ENCODE data around the gene AFDN.
A peak's percentile ranks its signal among the peaks of the same experiment; 100 is the strongest.
"Not testable (repeated sequence)": the region's sequence is repeated elsewhere in the genome, so short reads cannot be mapped to it uniquely, and the experiment has no call there.

The AFDN gene

DNA sequence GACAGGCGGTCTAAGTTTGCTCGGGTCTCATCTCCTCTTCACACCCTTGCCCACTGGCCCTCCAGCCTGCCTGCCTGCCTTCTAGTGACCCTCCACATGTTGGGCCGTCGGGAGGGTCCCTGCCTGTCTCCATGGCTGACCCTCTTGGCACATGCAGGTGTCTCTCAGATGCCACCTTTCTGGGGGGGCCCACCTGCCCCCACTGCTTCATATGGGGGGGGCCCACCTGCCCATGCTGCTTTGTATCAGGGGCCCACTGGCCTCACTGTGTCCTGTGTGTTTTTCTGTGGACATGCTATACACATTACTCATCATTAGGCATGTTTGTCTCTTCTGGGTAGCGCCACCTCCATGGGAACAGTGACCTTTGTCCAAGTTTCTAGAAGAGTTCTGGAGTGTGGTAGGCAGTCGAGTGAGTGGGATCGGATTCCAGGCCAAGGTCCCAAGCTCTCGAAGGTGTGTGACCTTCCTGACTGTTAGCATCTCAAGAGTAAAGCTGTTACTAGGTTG is 130.3 kb downstream of the AFDN start:
- peak; percentile 23 for DNase-seq

DNA sequence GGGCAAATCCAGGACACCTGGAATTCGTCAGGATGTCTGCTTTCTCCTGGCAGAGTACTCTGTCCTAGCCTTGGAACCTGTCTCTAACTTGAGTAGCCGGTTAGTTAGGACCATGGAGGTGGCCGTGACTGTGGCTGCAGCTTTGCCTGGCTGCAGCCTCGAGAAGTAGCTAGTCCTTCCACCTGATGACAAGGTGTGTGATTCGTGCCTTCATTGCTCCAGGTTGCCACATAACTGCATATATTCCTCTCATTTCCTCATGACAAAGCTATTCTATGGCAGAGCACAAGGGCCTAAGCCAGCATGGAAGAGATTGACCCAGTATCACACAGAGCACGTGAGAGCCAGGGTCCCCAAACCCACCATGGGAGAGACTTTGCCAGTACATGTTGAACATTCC is 130.9 kb downstream of the AFDN start:
- DNase-seq: no peak

DNA sequence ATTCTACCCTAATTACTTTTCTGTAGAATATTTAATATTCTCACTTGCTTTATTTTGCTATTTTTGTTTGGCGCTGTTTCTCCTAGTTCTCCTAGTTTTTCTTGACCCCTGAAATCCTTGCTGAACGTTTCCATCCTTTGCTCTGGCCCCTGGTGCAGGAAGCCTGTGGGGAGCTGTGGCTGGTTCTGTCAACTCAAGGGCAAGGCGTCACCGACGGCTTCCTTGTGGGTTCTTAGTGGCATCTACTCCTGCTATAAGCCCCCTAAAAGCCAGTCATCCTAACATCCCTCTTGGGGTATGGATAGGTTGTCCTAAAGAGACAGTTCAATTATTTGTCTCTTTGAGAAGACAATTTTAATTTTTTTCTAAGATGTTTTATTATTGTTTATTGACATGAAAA is 133.9 kb downstream of the AFDN start:
- DNase-seq: no peak

DNA sequence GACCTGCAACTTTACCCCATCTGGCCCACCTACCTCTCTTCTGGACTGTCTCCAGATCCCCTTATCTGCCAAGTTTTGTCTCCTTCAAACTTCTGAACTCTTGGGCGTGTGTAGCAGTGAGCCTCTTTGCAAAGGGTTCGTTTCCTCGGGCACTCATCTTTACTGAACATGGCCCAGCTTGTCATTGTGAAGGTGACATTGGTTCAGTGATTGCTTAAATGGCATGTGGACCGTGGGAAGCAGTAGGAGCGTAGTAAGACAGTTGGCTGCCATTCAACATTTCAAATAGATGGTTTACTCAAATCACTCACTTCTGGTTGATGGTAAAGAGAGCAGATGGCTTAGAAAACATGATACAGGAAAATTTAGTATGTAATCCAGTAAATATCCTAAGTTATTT is 136.0 kb downstream of the AFDN start:
- no peak for DNase-seq

DNA sequence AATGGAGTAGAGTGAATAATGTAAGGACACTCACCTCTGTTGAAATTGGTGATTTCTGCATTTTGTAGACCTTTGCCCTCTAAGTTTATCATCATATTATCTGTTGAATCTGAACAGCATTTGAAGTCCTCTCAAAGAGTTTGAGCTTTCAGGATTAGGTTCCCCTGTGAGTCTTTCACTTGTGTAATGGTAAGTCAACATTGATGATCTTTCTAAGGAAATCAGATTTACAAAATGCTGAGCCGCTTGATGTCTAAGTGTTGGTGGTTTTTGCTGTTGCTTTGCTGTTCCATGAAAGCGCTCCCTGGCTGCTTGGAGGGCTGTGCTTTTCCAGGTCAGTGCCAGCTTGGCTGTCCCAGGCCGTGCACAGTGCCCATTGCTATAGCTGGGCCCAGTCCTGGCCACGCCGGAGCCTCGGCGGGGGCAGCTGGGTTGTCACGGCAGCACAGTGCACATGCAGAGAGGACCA is 136.9 kb downstream of the AFDN start:
- DNase-seq: no peak

DNA sequence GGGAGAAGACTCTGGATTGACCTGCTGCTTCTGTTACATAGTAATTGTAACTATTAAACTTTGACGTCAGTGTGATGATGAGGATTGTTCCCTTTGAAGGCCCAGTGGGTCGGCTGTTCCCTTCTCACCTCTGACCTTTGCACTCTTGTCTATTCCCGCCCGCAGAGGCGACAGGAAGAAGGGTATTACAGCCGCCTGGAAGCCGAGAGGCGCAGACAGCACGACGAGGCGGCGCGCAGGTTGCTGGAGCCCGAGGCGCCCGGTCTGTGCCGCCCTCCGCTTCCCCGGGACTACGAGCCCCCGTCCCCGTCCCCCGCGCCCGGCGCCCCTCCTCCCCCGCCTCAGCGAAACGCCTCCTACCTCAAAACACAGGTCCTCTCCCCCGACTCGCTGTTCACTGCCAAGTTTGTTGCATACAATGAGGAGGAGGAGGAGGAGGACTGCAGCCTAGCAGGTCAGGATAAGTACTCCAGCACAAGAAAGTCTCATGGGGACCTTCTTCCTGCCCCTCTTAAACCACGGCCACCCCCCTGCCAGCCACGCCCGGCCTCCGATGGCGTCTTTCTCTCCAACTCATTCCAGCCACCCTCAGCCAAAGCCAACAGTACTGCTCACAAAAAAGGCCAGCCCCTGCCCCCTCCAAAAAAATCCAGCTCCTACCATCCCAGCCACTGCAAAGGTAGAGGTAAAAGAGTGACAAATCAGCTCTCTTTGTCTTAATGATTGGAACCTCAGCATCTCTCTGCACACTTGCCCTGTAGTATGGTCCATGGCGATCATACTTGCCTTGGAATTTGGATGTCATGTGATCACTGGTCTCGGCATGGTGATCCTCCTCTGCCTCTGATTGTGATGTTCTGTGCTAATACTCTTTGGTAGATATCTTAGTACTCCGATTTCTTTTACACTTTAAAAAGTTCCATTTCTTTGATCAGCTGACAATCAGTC is 139.2 kb downstream of the AFDN start:
- no peak for DNase-seq

- no peak for DNase-seq
These were observed 139.8 kb downstream of the AFDN start for GRCh38 chr6:167966540-167966905.

DNA sequence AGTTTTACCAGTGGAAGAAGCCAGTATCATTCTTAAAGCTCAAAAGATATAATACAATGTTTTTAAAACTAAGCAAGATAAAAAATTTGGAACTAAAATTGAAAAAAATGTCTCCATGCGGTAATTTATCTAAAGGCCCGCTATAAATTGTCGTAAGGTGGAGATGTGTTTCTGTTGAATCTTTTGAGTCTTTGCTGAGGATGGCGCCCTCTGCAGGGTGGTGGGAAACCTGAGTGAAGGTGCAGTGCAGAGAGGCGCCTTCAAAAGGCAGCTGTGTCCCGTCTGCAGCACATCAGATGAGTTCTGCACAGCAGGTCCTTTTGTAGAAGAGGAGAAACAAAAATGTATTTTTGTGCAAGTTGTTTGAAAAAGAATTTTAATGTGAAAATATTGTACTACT is 141.4 kb downstream of the AFDN start:
- no peak for DNase-seq

- peak; percentile 33 for DNase-seq
These were observed 143.5 kb downstream of the AFDN start for GRCh38 chr6:167970230-167970629.

- DNase-seq: no peak
These were observed 145.5 kb downstream of the AFDN start for GRCh38 chr6:167972193-167972592.

DNA sequence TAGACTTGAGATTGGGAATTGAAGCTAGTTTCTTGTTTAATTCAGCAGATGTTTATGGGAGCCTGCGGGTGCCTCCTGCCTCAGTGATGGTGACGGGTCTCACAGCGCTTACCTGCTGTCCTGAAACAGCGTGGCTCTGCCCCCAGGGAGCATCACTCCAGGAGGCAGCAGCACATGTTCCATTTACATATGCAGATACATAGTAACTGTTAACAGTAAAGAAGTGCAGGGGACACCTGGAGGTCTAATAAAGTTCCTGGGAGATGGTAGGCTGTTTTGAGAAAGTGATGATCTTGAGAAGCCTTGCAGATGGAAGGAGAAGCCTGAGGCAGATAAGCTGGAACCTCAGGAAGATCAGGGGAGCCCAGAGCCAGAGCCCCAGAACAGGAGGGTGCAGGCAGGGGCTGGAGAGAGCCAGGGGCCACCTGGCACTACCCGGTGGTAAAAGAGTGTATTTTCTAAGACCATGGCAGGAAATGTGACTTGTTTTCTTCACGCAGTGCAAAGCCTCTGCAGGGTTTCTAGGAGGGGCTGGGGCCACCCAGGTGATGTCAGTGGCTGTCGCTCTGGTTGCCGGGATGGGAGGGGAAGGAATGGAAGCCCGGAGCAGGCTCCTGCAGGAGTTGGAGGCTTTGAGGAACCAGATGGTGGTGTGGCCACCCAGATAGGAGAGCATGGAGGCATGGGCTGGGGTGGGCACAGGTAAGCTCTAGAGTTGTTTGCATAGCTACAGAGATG is 146.6 kb downstream of the AFDN start:
- no peak for DNase-seq

GRCh38 chr6:167974640-167975344 is 148.1 kb downstream of the AFDN start:
- peak; percentile 8 for DNase-seq

- no peak for DNase-seq
These were observed 148.7 kb downstream of the AFDN start for GRCh38 chr6:167975458-167975857.

DNA sequence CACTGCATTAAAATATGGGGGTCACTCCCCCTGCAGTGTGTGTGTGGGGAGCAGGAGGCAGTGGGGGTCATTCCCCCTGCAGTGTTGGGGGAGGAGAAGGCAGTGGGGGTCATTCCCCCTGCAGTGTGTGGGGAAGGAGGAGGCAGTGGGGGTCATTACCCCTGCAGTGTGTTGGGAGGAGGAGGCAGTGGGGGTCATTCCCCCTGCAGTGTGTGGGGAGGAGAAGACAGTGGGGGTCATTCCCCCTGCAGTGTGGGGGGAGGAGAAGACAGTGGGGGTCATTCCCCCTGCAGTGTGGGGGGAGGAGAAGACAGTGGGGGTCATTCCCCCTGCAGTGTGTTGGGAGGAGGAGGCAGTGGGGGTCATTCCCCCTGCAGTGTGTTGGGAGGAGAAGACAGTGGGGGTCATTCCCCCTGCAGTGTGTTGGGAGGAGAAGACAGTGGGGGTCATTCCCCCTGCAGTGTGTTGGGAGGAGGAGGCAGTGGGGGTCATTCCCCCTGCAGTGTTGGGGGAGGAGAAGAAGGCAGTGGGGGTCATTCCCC is 149.5 kb downstream of the AFDN start:
- not testable (repeated sequence) for DNase-seq

DNA sequence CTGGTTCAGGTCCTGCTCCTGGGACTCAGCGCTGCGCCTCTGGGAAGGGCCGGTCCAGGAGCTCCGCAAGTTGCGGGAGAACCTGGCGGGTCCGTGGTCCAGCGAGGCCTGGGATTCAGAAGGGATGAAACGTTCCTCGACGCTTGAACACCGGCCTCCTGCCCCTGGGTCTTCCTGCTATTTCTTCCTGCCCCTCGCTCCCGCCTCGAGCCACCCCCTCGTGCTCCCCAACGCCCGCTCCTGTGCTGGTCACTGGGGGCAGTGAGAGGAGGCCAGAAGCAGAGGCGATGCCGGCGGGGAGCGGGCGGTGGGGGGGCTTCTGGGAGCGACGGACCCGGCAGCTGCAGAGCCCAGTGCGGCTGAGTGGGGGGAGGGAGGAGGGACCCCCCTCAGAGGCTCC is 150.0 kb downstream of the AFDN start:
- DNase-seq: no peak

GRCh38 chr6:167977717-167978467 is 151.2 kb downstream of the AFDN start:
- DNase-seq: no peak

DNA sequence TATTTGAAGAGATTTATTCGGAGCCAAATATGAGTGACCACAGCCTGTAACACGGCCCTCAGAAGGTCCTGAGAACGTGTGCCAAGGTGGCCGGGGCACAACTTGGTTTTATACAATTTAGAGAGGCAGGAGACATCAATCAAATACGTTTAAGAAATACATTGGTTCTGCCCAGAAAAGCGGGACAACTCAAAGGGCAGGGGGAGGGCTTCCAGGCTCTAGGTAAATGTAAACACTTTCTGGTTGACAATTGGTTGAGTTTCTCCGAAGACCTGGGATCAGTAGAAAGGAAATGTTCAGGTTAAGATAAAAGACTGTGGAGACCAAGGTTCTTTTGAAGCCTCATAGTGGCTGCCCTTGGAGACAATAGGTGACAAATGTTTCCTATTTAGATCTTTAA is 151.9 kb downstream of the AFDN start:
- DNase-seq: no peak

DNA sequence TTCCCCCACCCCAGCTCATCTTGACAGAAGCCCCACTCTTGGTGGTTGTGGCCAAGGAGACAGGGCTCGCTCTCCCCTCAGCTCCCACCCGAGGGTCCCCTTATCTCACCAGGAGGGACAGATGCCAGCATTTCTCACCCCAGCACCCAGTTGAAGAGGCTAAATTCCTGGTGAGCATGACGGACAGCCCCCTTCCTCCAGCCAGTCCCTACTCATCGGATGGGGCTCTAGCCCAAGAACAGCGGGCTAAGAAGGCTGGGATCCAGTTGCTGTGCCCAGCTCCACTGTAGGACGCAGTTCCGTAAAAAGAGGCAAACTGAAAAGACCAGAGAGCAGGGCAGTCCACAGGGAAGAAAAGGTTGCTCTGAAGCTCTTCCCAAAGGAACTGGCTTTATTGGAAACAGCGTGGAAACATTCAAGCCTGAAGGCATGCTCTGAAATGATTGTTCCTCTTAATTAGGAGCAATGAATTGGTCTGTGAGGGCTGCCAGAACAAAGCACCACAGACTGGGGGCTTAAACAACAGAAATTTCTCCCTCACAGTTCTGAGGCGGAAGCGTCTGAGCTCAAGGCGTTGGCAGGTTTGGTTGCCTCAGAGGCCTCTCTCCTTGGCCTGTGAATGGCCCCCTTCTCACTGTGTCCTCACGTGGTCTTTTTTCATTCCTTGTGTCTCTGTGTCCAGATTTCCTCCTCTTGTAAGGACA is 152.9 kb downstream of the AFDN start:
- no peak for DNase-seq

GRCh38 chr6:167980911-167981580 is 154.3 kb downstream of the AFDN start:
- no peak for DNase-seq

GRCh38 chr6:167981916-167982462 is 155.3 kb downstream of the AFDN start:
- no peak for DNase-seq
